Calu3 (cell line): ENCODE measurements around the gene FGF14. TPM values are rescaled to one million over a fixed set of nuclear protein-coding genes. Genes with fewer than 3 reads are reported as not detected.

Source experiments
- BruUV-seq: library from RNA; stranded (reverse); fragments of 400-500 nt; replicated peaks from 2 replicates; lab custom pipeline; 2021; lab: Mats Ljungman, UMichigan
- CTCF ChIA-PET: fragments of 300-600 bp; sonication (Branson Sonifier 250); formaldehyde crosslinking; loops from one replicate; lab custom pipeline; 2022; ENCODE audit warnings: antibody characterized with exemption; lab: Charles Lee
- DNase-seq: peaks from one replicate; pipeline ENCODE4 v3.0.0; 2022
- H3K27ac Mint-ChIP-seq: one replicate; pipeline ENCODE4 v1.8.0; 2022; ENCODE audit warnings: mixed read lengths; ENCODE audit not compliant: unreplicated experiment
- H3K27me3 Mint-ChIP-seq: one replicate; pipeline ENCODE4 v1.8.0; 2022; ENCODE audit warnings: mixed read lengths; ENCODE audit not compliant: unreplicated experiment
- H3K36me3 Mint-ChIP-seq: one replicate; pipeline ENCODE4 v1.8.0; 2022; ENCODE audit warnings: mild to moderate bottlenecking, moderate library complexity, mixed read lengths; ENCODE audit not compliant: insufficient read depth, unreplicated experiment
- H3K4me1 Mint-ChIP-seq: one replicate; pipeline ENCODE4 v1.8.0; 2022; ENCODE audit warnings: mild to moderate bottlenecking, low read depth, mixed read lengths; ENCODE audit not compliant: unreplicated experiment
- H3K4me3 Mint-ChIP-seq: one replicate; pipeline ENCODE4 v1.8.0; 2022; ENCODE audit warnings: mild to moderate bottlenecking, low read depth, moderate library complexity, mixed read lengths; ENCODE audit not compliant: unreplicated experiment
- H3K9me3 Mint-ChIP-seq: one replicate; pipeline ENCODE4 v1.8.0; 2022; ENCODE audit warnings: low read depth, mixed read lengths; ENCODE audit not compliant: unreplicated experiment
- CTCF ChIP-seq: fragments of 200-600 bp; IDR thresholded peaks from one replicate; pipeline ENCODE4 v1.8.0; 2022; ENCODE audit warnings: antibody characterized with exemption; ENCODE audit not compliant: unreplicated experiment
- intact Hi-C: fragments of 100-400 bp; cut with micrococcal nuclease; formaldehyde crosslinking; loops from one replicate; pipeline ENCODE4 v1.10.0; 2022; ENCODE audit not compliant: unreplicated experiment
- total RNA-seq: library from RNA; stranded (reverse); gene quantifications from 2 replicates; pipeline ENCODE4 v1.2.3, GENCODE V29; 2022

FGF14 gene
- total RNA-seq, 1 experiment from 2014 or later = 0.21 TPM

GRCh38 chr13:102090532-102090931, 311.3 kb downstream of the FGF14 start:
- intact Hi-C loops = loop anchor here (5.0 kb wide), 1 partner anchor 148 kb away; no protein-coding TSS in a partner anchor
- DNase-seq = no peak
- Mint-ChIP-seq H3K36me3 (no peaks in the 10 kb centered on the region), H3K27me3 (no peaks in the 10 kb centered on the region), H3K27ac (no peak overlapping the region), H3K9me3 (peaks cover 4% of the 10 kb centered on the region), H3K4me3 (no peak overlapping the region), H3K4me1 (no peaks in the 10 kb centered on the region)
- TF ChIP-seq CTCF = no peak
- CTCF ChIA-PET = interaction anchor here (1.5 kb wide), 1 partner anchor 466 kb away, joined by 6 read pairs; no protein-coding TSS in a partner anchor
- BruUV-seq = no TSS peak

- intact Hi-C loops = loop anchor here (5.0 kb wide), 1 partner anchor 147 kb away; no protein-coding TSS in a partner anchor
- CTCF ChIA-PET = interaction anchor here (0.6 kb wide), 1 partner anchor 356 kb away, joined by 3 read pairs; no protein-coding TSS in a partner anchor
- Mint-ChIP-seq H3K4me1 (no peaks in the 10 kb centered on the region), H3K27ac (no peak overlapping the region), H3K9me3 (peaks cover 4% of the 10 kb centered on the region), H3K4me3 (no peak overlapping the region), H3K36me3 (no peaks in the 10 kb centered on the region), H3K27me3 (no peaks in the 10 kb centered on the region)
- no peak for TF ChIP-seq CTCF
- DNase-seq = no peak
- BruUV-seq = no TSS peak
These were observed 312.1 kb downstream of the FGF14 start for GRCh38 chr13:102089722-102090121.

GRCh38 chr13:102089177-102089576, 312.7 kb downstream of the FGF14 start:
- no peak for DNase-seq
- no peak overlapping the region for H3K4me3 Mint-ChIP-seq
- no peak for TF ChIP-seq CTCF
- H3K27ac Mint-ChIP-seq = no peak overlapping the region
- peaks cover 4% of the 10 kb centered on the region for H3K9me3 Mint-ChIP-seq
- H3K36me3 Mint-ChIP-seq = no peaks in the 10 kb centered on the region
- intact Hi-C loops = no loop called here
- CTCF ChIA-PET = interaction anchor here (0.6 kb wide), 1 partner anchor 357 kb away, joined by 3 read pairs; no protein-coding TSS in a partner anchor
- H3K4me1 Mint-ChIP-seq = no peaks in the 10 kb centered on the region
- BruUV-seq = no TSS peak
- H3K27me3 Mint-ChIP-seq = no peaks in the 10 kb centered on the region

- Mint-ChIP-seq H3K4me1 (no peaks in the 10 kb centered on the region), H3K36me3 (no peaks in the 10 kb centered on the region), H3K27me3 (peaks cover 2% of the 10 kb centered on the region), H3K9me3 (no peaks in the 10 kb centered on the region), H3K4me3 (no peak overlapping the region), H3K27ac (no peak overlapping the region)
- BruUV-seq = no TSS peak
- intact Hi-C loops = no loop called here
- CTCF ChIA-PET = no interaction called here
- TF ChIP-seq CTCF = no peak
- no peak for DNase-seq
These were observed 328.6 kb downstream of the FGF14 start for GRCh38 chr13:102073251-102073650.
